NCI-H226 (cell line): ENCODE data around the gene USH2A.

ENCODE experiments used
- DNase-seq: peaks from one replicate; pipeline ENCODE4 v3.0.0-alpha.2; 2015

Gene USH2A, protein sequence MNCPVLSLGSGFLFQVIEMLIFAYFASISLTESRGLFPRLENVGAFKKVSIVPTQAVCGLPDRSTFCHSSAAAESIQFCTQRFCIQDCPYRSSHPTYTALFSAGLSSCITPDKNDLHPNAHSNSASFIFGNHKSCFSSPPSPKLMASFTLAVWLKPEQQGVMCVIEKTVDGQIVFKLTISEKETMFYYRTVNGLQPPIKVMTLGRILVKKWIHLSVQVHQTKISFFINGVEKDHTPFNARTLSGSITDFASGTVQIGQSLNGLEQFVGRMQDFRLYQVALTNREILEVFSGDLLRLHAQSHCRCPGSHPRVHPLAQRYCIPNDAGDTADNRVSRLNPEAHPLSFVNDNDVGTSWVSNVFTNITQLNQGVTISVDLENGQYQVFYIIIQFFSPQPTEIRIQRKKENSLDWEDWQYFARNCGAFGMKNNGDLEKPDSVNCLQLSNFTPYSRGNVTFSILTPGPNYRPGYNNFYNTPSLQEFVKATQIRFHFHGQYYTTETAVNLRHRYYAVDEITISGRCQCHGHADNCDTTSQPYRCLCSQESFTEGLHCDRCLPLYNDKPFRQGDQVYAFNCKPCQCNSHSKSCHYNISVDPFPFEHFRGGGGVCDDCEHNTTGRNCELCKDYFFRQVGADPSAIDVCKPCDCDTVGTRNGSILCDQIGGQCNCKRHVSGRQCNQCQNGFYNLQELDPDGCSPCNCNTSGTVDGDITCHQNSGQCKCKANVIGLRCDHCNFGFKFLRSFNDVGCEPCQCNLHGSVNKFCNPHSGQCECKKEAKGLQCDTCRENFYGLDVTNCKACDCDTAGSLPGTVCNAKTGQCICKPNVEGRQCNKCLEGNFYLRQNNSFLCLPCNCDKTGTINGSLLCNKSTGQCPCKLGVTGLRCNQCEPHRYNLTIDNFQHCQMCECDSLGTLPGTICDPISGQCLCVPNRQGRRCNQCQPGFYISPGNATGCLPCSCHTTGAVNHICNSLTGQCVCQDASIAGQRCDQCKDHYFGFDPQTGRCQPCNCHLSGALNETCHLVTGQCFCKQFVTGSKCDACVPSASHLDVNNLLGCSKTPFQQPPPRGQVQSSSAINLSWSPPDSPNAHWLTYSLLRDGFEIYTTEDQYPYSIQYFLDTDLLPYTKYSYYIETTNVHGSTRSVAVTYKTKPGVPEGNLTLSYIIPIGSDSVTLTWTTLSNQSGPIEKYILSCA (N-terminal part only)

DNA sequence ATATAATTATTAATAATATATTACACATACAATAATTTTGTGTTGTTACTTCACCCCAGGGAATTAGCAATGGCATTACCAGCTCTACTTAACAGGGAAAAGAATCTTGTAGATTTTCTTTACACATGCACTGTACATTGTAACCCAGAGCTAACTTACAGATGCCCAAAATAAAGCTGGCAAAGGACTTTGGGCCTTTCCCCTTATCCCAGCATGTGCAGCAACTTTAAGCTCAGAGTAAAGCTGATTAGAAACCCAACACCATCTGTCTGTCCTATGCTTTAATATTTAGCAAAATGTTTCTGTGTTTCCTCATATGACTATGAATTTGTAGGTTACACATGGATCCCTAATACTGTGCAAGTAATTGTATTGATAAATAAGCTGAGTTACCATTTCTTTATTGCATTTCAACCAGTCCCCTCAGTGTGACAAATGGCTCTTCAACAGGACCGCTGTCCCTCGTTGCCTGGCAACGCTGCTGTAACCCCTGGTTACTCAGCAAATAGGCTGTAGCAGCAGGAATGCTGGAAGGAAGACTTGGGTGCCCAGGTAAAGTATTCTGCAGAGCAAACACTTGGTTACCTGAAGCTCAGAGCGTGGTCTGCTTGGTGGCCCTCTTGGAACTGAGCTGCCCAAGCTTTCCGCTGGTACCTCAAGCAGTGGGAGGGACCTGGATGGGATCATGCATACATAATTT, at the start of gene USH2A:
Gene USH2A (minus strand): TSS at position 628 of the 700 bp plus-strand sequence. CDS start 1,112 bp downstream, outside the sequence.
- no peak for DNase-seq

DNA sequence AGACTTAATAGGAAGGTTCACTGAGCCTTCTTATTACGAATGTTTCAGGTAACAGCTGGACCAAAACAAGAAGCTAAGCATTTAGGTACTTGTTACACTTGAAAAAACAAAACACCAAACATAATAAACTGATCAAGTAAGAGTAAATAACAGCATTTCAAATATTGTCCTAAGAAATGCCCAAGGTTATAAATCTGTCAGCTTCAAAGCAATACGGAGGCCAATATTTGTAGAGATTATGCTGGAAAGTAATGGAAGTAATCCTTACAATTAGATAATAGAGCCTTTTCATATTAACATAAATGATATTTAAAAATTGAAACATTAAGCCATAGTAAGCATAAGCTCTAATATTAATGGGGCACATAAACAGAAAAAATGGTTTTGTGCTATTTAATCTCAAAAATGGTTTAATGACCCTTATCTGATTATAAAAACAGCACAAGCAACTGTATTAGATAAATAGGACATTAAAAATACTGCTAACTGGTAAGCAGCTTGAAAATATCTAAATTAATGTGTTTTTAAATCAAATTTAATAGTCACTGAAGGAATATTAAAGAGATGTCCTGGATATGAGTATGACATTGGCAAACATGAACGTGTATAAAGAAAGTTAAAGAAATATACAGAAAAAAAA, 43.0 kb upstream of the USH2A start:
- DNase-seq: no peak

DNA sequence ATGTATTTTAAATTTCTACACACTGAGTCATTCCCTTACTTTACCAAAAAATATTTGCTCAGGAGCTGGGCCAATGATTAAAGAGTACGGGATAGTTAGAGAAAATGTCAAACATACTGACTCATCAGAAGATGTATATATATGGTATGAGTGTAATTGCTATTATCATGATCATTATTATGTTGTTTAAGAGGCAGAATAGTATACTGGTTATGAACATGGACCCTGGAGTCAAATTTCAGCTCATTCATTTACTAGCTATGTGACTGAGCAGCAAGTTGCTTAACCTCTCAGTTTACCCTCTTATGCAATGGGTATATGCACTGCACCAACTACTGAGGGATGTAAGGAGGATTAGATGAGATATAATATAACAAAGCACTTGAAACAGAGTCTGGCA, 41.2 kb upstream of the USH2A start:
- DNase-seq: peak; percentile 54

DNA sequence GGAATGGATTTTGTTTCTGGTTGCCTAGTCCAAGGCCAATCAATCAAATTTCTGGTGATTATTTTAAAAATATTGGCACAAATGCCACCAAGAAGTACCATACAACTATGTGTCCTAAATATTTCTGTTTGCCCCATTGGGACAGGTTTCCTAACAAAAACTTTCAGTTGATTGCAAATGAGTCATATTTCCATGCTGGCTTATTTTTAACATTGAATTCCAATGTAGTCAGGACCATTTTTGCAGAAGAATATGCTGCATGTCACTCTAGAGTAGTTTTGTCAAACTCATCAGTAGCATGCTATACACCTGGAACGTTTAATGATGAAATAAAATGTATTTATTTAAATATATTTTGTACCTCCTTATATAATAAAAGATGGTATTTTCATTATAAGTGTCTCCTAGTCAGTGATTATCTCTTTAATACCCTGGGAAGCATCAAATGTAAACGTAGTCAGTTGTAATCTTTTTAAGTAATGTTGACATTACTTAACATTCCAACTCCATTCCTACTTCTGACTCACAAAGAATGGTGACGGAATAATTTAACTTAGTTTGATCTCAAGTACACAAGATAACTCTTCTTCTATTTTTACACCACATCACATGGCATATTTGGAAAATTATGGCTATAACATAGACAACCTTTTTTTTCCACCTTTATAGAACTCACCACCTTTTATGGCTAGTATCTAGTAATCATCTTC, 39.0 kb upstream of the USH2A start:
- peak; percentile 26 for DNase-seq

DNA sequence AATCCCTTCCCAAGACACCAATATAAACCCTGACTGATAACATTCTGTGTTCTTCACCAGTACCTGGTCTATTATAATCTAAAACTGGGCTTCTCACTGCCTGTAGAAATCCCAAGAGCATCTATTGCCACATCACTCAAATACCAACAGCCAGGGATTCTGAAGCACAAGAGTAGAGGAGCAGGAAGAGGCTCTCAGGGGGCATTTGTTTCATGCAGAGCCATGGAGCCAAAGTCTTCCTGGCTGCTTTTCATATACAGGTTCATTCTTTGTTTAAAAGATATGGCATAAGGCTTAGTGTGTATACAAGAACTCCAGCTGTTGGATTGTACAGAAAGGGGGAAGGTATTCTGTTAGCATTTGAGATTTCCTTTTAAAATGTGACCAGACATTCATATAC, 38.2 kb upstream of the USH2A start:
- DNase-seq: peak; percentile 13

DNA sequence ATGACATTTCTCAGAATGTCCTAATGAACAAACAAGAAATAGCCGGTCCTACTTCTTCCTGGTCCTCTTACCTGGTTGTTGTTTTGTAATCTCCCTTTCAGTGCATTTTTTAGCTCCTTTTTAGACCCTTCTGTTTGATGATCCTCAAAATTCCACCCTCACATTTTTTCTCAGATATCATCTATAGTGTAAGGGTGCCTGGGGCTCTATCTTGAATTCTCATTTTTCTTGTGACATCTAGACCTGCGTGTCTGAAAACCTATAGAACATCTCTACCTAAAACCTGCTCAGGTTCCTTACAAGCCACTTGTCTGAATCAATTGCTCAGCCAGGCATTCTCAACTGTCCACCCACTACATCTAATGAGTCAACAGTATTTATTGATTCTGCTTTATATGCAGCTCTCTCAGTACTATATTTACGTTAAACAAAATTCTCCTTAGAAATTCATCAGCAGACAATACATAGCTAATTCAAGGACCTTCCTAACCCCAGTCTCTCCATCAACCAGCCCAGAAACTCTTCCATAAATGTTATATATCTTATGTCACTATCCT, 36.5 kb upstream of the USH2A start:
- no peak for DNase-seq

DNA sequence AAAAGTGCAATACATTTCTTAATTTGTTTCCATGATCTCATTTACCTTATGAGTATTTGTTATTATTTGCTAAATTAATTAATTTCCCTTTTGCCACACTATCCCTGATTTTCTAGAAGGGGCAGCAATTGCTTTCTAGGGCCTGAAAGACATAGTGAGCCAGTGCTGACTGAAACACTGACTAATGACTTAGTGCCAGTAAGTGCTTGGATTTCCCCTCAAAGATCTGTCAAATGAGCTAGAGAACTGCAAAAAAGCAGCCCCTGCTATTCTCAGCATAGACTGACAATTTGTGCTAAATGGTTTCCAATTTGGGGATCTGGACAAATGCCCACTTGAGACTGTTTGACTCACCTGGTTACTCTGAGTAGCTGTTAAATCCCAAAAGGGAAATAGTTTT, 35.6 kb upstream of the USH2A start:
- no peak for DNase-seq

DNA sequence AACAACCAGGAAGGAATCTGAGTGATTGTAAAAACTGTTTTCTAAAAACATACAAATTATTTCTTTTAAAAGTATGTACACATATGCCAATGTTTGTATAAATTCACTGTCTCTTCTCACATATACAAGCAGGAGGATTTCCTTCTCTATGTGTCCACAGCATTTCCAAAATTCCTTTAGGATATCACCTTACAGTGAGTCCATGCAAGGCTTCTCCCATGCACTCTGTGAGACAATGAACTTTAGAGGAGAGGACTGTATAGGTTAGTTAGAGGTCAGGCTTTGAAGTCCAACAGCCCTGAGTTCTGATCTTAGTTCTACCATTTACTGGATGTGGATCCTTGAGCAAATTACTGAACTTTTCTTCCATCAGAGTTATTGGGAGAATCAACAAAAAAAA, 34.1 kb upstream of the USH2A start:
- DNase-seq: no peak

DNA sequence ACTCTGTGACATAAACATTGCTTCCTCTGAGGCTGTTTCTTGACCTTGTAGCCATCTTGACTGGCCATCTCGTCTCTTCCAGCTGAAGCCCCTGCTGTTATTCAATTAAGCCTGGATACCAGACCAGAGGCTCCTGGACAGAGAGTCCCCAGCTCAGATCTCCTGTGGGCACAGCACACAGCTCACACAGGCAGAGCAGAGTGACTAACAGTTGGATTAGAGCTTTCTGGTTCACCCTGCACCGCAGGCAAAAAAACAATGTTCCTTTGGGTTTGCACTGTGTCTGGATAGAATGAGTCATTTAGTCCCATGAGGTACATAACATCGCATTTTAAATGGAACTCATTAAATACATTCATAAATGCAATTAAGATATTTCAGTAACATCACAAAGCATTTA, 33.4 kb upstream of the USH2A start:
- DNase-seq: no peak

DNA sequence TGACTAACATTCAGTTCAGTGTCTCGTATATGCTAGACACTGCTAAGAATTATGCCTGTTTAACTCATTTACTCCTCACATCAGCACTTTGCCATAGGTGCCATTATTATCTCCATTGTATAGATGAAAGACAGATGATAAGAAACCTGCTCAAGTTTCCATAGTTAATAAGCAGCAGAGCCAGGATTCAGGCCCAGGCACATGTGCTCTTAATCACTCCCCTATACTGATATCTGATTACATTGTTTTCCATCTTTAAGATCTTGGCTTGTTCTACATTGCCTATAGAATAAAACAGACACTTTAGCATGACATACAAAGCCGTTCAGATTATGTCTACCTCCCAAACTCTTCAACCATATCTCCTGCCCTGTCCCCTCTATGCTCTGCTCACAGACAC, 30.5 kb upstream of the USH2A start:
- no peak for DNase-seq

DNA sequence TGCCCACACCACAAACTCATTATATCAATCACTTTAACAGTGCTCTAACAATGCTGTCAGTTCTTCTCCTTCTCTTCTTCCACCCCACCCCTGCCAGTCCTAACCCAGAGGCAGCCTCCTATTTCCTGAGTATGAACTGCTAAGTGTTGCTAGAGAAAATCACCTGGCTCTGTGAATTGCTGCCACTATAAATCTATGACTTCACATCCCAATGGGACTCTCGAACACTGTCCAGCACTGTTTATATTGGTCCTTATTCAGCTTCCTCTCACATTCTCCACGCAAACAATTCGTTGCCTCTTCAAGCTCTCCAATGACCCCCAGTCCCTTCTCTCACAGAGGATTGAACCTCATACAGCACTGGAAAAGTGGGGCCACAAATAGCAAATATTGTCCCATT, 27.0 kb upstream of the USH2A start:
- DNase-seq: no peak

DNA sequence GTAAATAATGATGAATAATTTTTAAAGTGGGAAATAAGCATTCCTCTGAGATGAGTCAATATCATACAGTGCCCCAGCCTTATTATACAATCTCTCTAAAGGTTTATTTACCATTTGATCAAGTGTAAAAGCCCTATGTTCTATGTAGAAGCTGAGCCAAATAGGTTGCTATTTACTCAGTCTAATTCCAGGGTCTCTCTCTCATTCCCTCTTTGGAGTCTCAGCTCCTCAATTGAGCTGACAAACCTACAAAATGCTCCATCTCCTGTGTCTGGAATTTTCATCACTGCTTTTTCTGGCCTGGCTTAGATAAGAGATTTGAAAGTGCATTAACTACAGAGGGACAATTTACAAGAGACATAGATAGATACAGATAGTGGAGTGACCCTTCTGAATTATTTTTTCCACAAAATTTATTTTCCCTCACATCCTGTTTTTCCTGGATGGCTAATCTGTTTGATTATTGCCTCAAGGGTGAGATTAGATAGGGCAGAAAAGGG, 24.8 kb upstream of the USH2A start:
- DNase-seq: peak; percentile 14

DNA sequence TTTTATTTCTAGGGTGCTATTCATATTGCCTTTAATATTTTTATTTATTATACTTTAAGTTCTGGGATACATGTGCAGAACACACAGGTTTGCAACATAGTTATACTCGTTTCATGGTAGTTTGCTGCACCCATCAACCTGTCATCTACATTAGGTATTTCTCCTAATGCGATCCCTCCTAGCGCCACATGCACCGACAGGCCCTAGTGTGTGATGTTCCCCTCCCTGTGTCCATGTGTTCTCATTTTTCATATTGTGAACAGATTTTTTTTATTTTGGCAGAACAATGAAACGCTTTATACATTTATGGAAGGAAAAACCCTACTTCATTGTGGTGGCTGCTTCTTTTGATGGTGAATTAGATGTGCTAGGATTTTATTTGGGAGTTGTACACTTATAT, 14.4 kb upstream of the USH2A start:
- no peak for DNase-seq

DNA sequence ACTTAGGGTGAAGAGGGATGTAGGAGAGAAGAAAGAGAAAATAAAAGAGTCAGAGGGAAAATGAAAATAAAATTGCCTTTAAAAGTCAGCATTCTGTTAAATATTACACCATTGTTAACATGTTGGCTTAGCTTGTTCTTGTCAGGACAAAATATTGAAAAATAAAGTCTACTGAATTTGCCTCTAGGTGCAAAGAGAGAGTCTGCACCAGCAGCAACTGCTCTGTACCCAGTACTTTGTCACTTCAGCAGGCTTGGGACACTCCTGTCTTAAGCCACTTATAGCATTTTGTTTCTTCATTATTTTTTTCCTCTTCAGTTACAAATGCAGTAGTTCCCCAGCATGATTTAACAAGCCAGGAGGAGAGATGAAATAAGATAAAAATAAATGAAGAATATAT, 11.0 kb upstream of the USH2A start:
- no peak for DNase-seq

DNA sequence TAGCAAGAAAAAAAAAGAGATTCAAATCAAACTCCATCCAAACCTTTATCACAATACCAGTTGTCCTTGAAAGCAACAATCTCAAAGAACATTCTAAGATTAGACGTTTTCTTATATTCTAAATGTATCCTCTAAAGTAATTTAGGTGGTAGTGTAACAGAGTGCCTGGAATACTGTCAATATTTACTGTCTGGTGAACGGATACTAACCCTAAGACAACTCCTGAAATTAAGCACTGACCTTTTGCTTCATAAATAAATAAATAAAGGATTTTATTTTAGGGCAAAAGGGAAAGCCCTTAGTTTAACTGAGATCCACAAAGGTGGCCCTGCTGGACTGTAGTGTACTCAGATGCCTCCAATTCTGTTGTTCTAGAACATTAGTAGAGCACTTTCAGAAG, 9.9 kb upstream of the USH2A start:
- DNase-seq: no peak

DNA sequence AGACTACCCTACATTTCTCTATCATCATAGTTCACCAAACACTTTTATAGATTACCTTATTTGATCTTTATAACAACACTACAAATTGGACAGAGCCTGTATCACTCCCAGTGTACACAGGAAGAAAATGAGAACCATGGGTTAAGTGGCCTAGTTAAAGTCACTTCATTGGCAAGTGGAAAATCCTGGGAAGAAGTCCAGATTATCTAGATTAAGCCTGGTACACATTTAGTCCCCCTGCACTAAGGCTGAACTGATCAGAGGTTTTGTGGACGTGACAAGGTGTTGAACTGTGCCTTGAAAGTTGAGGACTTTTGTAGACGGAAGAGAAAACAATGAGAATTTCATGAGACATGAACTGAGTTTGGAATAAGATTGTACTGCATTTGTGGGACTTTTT, 7.5 kb upstream of the USH2A start:
- no peak for DNase-seq

DNA sequence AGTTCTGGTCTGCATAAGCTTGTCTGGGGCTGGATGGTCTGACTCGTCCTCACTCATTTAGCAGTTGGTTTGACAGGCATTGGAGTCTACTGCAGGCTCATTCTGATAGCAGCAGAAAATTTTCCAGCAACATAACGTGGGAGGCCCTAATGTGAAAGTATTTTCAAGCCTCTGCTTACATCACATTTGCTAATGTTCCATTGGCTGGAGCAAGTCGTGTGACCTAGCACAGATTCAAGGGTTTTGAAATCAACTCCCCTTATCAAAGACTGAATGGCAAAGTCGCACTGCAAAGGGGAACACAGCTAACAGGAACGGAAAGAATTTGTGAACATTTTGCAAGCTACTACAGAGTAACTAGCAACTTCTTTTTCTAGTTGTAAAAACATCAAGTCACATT, 2.3 kb upstream of the USH2A start:
- peak; percentile 41 for DNase-seq

DNA sequence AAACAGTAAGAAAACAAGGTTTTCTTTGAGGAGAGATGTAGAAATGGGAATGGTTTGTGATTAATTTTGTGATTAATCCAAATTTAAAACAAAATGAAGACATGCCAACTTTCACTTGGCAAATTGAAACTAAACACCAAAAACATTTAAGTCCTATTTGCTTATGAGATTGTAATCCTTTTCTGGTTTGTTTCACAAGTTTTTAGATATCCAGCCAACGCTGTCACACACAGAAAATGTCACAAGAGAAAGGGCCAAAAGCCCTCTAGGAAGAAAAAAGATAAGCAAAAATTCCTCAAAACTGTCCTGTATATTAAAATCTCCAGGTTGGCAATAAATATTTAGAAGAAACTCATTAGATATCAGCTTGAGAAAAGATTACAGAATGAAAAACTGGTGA, 2.5 kb downstream of the USH2A start:
- DNase-seq: no peak

DNA sequence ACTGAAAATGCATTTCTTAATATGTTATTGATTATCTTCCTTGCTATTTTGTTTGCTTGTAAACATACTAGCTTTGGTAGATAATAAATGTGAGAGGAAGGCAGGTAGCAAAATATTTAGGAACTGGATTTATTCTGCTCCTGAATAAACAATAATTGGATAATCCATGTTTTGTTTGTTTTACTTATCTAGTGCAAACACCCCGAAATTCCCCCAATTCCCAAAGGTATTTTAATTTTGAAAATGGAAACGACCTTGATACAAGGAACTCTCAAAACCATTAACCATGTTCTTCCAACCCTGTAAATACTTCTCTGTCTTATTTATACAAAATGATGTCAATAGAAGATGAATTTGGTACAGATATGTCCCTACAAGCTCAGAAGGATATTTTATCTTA, 3.0 kb downstream of the USH2A start:
- no peak for DNase-seq

DNA sequence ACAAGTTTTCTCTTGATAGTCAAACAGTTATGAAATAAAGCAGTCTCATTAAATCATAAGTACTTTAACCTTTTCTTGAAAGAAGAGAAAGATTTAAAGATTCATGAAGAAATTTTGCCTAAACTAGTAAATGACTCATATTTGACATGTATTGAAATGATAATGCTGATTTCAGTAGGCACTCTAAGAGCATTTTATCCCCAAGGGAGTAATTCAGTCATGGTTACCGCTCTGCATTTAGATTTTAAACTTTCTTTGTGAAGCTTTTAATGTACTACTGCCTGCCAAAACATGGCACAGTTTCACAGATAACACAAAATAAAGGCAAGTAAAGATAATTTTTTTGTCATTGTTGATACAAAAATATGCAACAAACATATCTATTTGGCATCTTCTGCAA, 6.8 kb downstream of the USH2A start:
- no peak for DNase-seq

DNA sequence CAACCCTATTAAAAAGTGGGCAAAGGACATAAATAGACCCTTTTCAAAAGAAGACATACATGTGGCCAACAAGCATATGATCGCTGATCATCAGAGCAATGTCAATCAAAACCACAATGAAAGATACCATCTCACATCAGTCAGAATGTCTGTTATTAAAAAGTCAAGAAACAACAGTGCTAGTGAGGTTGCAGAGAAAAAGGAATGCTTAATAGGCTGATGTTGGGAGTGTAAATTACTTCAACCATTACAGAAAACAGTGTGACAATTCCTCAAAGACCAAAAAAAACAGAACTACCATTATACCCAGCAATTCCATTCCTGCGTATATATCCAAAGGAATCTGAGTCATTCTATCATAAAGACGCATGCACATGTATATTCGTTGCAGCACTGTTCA, 13.2 kb downstream of the USH2A start:
- no peak for DNase-seq
